Neutrophil (primary cell): ENCODE data around the gene OBSCN.

Source experiments
- H3K27ac ChIP-seq: fragments of 200-600 bp; sonication (generic); 2 replicates; pipeline ENCODE4 v1.5.1; 2016; ENCODE audit warnings: mild to moderate bottlenecking, moderate library complexity
- H3K27me3 ChIP-seq: fragments of 200-600 bp; sonication (generic); 2 replicates; pipeline ENCODE4 v1.6.0; 2016; ENCODE audit warnings: mild to moderate bottlenecking
- H3K36me3 ChIP-seq: fragments of 200-600 bp; sonication (generic); 2 replicates; pipeline ENCODE4 v1.5.1; 2017
- H3K4me1 ChIP-seq, 2 experiments: fragments of 200-600 bp in 1 of 2; sonication (generic) in 1 of 2; 1 replicate in 1 of 2; 2 replicates in 1 of 2; pipeline versions ENCODE4 v1.5.1 to v1.6.1; 2013 to 2016; ENCODE audit warnings: low read depth in 1 of 2, low read length in 1 of 2, mild to moderate bottlenecking in 1 of 2, moderate library complexity in 1 of 2; ENCODE audit not compliant: control insufficient read depth in 1 of 2, insufficient read depth in 1 of 2
- H3K4me3 ChIP-seq, 2 experiments: fragments of 200-600 bp in 1 of 2; sonication (generic) in 1 of 2; 1 replicate in 1 of 2; 2 replicates in 1 of 2; pipeline ENCODE4 v1.5.1; 2013 to 2016; ENCODE audit warnings: low read depth in 1 of 2, low read length in 1 of 2, mild to moderate bottlenecking in 1 of 2, moderate library complexity in 1 of 2
- H3K9me3 ChIP-seq: fragments of 200-600 bp; sonication (generic); 2 replicates; pipeline ENCODE4 v1.5.1; 2016
- CTCF ChIP-seq: fragments of 200-600 bp; sonication (generic); IDR thresholded peaks from 2 replicates; pipeline ENCODE4 v1.5.1; 2016; ENCODE audit warnings: antibody characterized with exemption

The OBSCN gene

GRCh38 chr1:228341814-228342626 is 134.2 kb downstream of the OBSCN start:
- Histone ChIP-seq H3K36me3 (no peaks in the 10 kb centered on the region), H3K9me3 (no peaks in the 10 kb centered on the region), H3K4me1 (no peaks in the 10 kb centered on the region), H3K27ac (no peak overlapping the region), H3K4me3 (no peak overlapping the region), H3K27me3 (no peaks in the 10 kb centered on the region)
- no peak for TF ChIP-seq CTCF

GRCh38 chr1:228342627-228343190 is 134.9 kb downstream of the OBSCN start:
- Histone ChIP-seq H3K36me3 (no peaks in the 10 kb centered on the region), H3K4me1 (no peaks in the 10 kb centered on the region), H3K27ac (no peak overlapping the region), H3K27me3 (no peaks in the 10 kb centered on the region), H3K4me3 (no peak overlapping the region), H3K9me3 (no peaks in the 10 kb centered on the region)
- TF ChIP-seq CTCF: no peak

DNA sequence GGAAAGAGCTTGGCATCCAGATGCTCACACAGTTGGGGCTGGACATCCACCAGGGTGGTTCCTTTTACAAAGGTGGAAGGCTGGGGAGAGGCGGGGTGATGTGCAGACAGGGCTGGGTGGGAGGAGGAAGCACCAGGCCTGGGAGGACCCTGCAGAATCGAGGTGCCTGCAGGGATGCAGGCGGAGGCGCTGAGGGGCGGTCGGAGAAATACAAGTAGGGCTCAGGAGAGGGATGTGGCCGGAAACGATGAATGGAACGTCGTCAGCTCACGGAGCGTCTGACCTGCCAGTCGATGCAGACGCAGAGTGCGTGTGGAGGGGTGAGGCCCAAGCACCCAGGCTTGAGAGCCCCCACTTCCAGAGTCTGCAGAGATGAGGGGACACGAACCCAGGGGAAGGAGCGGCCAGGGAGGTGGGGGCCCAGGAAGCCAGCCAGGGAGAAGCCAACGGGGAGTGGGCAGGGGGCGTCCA is 135.4 kb downstream of the OBSCN start:
- no peaks in the 10 kb centered on the region for H3K9me3 ChIP-seq

GRCh38 chr1:228344631-228345072 is 136.8 kb downstream of the OBSCN start:
- no peaks in the 10 kb centered on the region for H3K9me3 ChIP-seq
- TF ChIP-seq CTCF: no peak
- H3K27ac ChIP-seq: no peak overlapping the region
- H3K36me3 ChIP-seq: no peaks in the 10 kb centered on the region
- H3K4me1 ChIP-seq: no peaks in the 10 kb centered on the region
- no peak overlapping the region for H3K4me3 ChIP-seq
- H3K27me3 ChIP-seq: no peaks in the 10 kb centered on the region

More for the DNA sequence above, 135.4 kb downstream of the OBSCN start:
- H3K4me1 ChIP-seq: no peaks in the 10 kb centered on the region
- no peaks in the 10 kb centered on the region for H3K36me3 ChIP-seq
- no peaks in the 10 kb centered on the region for H3K27me3 ChIP-seq
- H3K27ac ChIP-seq: no peak overlapping the region
- no peak for TF ChIP-seq CTCF
- H3K4me3 ChIP-seq: no peak overlapping the region

- no peaks in the 10 kb centered on the region for H3K27me3 ChIP-seq
- H3K36me3 ChIP-seq: no peaks in the 10 kb centered on the region
- H3K9me3 ChIP-seq: no peaks in the 10 kb centered on the region
- TF ChIP-seq CTCF: no peak
- no peak overlapping the region for H3K4me3 ChIP-seq
- H3K4me1 ChIP-seq: no peaks in the 10 kb centered on the region
- H3K27ac ChIP-seq: no peak overlapping the region
Measured at GRCh38 chr1:228345201-228345930, 137.5 kb downstream of the OBSCN start.
